ENCODE measurements around the gene SPHK2.

Gene SPHK2

GRCh38 chr19:48578891-48579290, 40.4 kb upstream of the SPHK2 start:
- Mint-ChIP-seq H3K27ac (no peak overlapping the region), H3K27me3 (ENCODE audit: low read depth, poor library complexity) (peaks cover 12% of the 10 kb centered on the region), H3K9me3 (no peaks in the 10 kb centered on the region), H3K36me3 (ENCODE audit: low read depth) (no peaks in the 10 kb centered on the region), H3K4me1 (peaks cover 7% of the 10 kb centered on the region), H3K4me3 (no peak overlapping the region)
- no peak for TF ChIP-seq CTCF (IDR thresholded peaks at IDR 0.05)
- no peak for DNase-seq

DNA sequence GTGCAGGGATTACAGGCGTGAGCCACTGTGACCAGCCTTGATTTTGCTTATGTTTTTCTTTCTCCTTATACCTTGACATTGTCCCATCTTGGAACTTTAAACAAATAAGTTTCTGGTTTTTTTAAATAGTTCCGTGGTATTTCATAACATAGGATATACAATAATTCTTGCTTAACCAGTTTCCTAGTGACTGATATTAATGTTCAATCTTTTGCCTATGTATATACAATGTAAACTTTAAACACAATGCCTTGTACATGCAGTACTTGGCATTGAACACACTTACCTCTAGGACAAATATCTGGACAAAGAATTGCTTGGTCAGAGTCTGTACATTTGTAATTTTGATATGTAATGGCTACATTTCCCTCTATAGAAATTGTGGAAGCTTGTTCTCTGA, 37.1 kb upstream of the SPHK2 start:
- peaks cover 4% of the 10 kb centered on the region for H3K9me3 Mint-ChIP-seq
- H3K27me3 Mint-ChIP-seq (ENCODE audit: low read depth, poor library complexity) = peaks cover 27% of the 10 kb centered on the region
- peaks cover 8% of the 10 kb centered on the region for H3K4me1 Mint-ChIP-seq
- no peak overlapping the region for H3K4me3 Mint-ChIP-seq
- H3K36me3 Mint-ChIP-seq (ENCODE audit: low read depth) = no peaks in the 10 kb centered on the region
- H3K27ac Mint-ChIP-seq = no peak overlapping the region
- no peak for DNase-seq
- TF ChIP-seq CTCF (IDR thresholded peaks at IDR 0.05) = no peak

GRCh38 chr19:48587387-48587786, 31.9 kb upstream of the SPHK2 start:
- H3K27me3 Mint-ChIP-seq (ENCODE audit: low read depth, poor library complexity) = peaks cover 48% of the 10 kb centered on the region
- no peak overlapping the region for H3K27ac Mint-ChIP-seq
- H3K4me3 Mint-ChIP-seq = no peak overlapping the region
- H3K9me3 Mint-ChIP-seq = peaks cover 4% of the 10 kb centered on the region
- H3K4me1 Mint-ChIP-seq = peaks cover 17% of the 10 kb centered on the region
- H3K36me3 Mint-ChIP-seq (ENCODE audit: low read depth) = no peaks in the 10 kb centered on the region
- TF ChIP-seq CTCF (IDR thresholded peaks at IDR 0.05) = no peak
- DNase-seq = no peak

DNA sequence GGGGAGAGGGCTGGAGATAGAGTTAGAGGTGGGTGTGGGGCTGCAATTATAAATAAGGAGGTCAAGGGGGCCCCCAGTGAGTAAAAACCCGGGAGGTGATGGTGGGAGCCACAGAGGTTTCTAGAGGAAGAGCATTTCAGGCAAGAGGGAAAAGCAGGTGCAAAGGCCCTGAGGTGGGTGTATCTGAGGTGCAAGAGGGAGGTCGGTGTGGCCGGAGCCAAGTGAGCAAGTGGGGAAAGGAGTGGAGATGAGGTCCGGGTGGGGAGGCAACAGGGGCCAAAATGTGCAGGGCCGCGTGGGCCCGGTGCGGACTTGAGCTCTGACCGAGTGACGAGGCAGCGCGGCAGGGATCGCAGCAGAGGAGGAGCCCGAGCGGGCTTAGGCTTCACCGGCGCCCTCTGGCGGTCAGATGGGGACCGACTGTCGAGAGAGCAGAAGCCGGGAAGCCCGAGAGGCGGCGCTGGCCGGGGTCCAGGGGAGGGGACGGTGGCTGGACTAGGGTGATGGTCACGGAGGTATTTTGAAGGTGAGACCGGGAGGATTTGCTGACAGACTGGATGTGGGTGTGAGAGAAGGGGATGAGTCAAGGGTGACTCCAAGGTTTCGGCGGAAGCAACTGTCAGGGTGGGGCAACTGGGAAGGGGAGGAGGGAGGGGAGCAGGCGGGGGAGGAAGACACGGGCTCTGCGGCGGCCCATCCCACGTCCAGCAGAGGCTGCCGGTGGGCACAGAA, 30.5 kb upstream of the SPHK2 start:
- peak; percentile 89 for TF ChIP-seq CTCF (IDR thresholded peaks at IDR 0.05)
- H3K36me3 Mint-ChIP-seq (ENCODE audit: low read depth) = no peaks in the 10 kb centered on the region
- H3K4me3 Mint-ChIP-seq = peak overlapping the region; percentile 69

DNA sequence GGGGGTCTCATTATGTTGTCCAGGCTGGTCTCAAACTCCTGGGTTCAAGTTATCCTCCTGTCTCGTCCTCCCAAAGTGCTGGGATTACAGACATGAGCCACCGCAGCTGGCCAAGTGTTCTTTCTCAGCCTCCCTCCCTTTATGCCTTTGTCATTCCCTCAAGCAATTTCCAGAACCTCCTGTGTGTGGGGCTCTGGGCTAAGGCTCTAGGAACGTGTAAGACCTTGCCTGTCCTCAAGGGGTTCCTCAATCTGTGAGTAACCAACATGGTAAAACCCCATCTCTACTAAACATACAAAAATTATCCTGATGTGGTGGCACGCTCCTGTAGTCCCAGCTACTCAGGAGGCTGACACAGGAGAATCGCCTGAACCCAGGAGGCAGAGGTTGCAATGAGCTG, 28.3 kb upstream of the SPHK2 start:
- Mint-ChIP-seq H3K4me1 (peaks cover 9% of the 10 kb centered on the region), H3K27me3 (ENCODE audit: low read depth, poor library complexity) (peaks cover 38% of the 10 kb centered on the region), H3K4me3 (no peak overlapping the region), H3K9me3 (no peaks in the 10 kb centered on the region), H3K27ac (no peak overlapping the region), H3K36me3 (ENCODE audit: low read depth) (no peaks in the 10 kb centered on the region)
- no peak for DNase-seq
- TF ChIP-seq CTCF (IDR thresholded peaks at IDR 0.05) = no peak

More for the DNA sequence above, 30.5 kb upstream of the SPHK2 start:
- Mint-ChIP-seq H3K4me1 (peaks cover 16% of the 10 kb centered on the region), H3K27me3 (ENCODE audit: low read depth, poor library complexity) (peaks cover 45% of the 10 kb centered on the region), H3K27ac (peak overlapping the region; percentile 54), H3K9me3 (peaks cover 4% of the 10 kb centered on the region)
- DNase-seq = peak; percentile 96

GRCh38 chr19:48595171-48595570, 24.1 kb upstream of the SPHK2 start:
- Mint-ChIP-seq H3K27me3 (ENCODE audit: low read depth, poor library complexity) (peaks cover 21% of the 10 kb centered on the region), H3K9me3 (no peaks in the 10 kb centered on the region), H3K36me3 (ENCODE audit: low read depth) (no peaks in the 10 kb centered on the region), H3K4me1 (peaks cover 10% of the 10 kb centered on the region), H3K27ac (peak overlapping the region; percentile 64), H3K4me3 (no peak overlapping the region)
- no peak for TF ChIP-seq CTCF (IDR thresholded peaks at IDR 0.05)
- no peak for DNase-seq
